Right lung (tissue), 5 donors: Measurements from ENCODE around the gene BACE1. TPM values are rescaled to one million over a fixed set of nuclear protein-coding genes. Genes with fewer than 3 reads are reported as not detected.
"Not testable (repeated sequence)": the region's sequence is repeated elsewhere in the genome, so short reads cannot be mapped to it uniquely, and the experiment has no call there.

ENCODE experiments used
- DNase-seq, 2 donors: peaks; one replicate each; pipeline ENCODE4 v3.0.0-alpha.2; 2013
- polyA plus RNA-seq, 5 donors: library from polyadenylated mRNA; unstranded; fragments of 120-200 nt; gene quantifications; one replicate each; pipeline versions ENCODE4 v1.2.1 to v1.2.3, GENCODE V29; 2013; ENCODE audit warnings: inconsistent platforms in 1 of 5, low replicate concordance in 1 of 5; ENCODE audit not compliant: insufficient read length in 5 of 5, insufficient read depth in 1 of 5

Gene BACE1
- polyA plus RNA-seq, 5 donors: 41.7 to 52.5 (median 45.9) TPM

DNA sequence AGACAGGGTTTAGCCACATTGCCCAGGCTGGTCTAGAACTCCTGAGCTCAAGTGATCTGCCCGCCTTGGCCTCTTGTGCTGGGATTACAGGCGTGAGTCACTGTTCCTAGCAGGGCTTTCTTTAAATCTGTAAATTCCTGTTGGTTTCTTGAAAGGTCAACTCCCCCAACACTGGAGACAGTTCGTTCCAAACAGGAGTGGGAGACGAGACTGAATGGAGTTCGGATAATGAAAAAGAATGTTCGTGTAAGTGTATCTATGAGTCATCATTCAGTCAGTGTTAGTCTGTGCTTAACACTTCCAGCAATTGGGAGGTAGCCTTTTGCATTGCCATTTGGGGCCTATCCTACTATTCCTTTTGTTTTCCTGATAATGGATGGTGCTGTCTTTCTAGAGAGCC lies 34.9 kb downstream of the BACE1 start:
- DNase-seq: no peak

DNA sequence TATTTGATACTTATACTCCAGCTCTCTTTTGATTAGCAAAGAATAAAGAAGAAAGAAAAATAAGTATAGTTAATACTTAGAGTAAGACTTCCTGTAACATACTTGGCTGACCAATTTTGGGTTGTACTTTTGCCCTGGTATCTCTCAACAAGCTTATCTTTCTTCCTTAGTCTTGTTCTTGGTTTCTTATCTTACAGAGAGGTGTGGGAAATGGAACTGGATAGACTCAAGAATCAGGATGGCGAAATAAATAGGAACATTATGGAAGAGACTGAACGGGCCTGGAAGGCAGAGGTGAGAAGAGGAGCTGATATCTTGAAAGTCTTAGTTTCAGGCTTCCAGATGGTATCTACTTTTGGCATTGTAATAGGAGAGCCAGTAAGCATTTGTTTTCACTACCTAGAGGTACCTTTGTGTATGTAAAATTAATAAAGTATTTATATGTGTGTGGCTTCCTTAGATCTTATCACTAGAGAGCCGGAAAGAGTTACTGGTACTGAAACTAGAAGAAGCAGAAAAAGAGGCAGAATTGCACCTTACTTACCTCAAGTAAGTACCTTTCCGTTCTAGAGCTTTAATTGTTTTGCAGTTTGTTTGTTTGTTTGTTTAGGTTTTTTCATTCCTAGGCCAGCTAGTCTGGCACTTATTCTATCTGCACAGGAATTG lies 36.2 kb downstream of the BACE1 start:
- no peak for DNase-seq

DNA sequence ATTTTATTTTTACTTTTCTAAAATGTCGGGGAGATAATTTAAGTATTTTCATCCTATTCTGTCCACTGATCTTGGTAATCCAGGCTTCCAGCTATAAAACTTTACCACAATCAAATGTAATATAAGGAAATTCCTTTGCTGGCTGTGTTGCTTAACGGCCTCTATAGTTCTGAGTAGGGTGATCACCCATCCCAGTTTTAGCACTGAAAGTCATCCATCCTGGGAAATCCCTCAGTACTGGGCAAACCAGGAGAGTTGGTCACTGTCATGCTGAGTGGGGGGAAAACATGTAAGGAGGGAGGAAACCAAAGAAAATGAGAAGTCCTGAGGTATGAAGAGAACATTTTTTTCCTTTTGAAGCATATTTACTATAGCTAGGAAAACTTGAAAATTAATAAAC lies 37.7 kb downstream of the BACE1 start:
- DNase-seq: no peak

- DNase-seq: no peak
These were observed 42.3 kb downstream of the BACE1 start for GRCh38 chr11:117273550-117274289.

DNA sequence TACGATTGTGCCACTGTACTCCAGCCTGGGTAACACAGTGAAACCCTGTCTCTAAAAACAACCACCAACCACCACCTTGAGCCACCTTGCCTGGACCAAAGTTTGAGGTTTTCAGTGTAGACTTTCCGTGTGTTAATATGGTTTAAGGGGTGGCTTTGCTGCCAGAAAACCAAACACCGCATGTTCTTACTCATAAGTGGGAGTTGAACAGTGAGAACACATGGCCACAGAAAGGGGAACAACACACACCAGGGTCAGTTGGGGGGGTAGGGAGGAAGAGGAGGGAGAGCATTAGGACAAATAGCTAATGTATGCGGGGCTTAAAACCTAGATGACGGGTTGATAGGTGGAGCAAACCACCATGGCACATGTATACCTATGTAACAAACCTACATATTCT lies 43.9 kb downstream of the BACE1 start:
- DNase-seq: not testable (repeated sequence)

GRCh38 chr11:117271208-117271607 lies 44.8 kb downstream of the BACE1 start:
- DNase-seq: no peak

GRCh38 chr11:117269856-117270255 lies 46.2 kb downstream of the BACE1 start:
- no peak for DNase-seq

- DNase-seq: no peak
These were observed 50.3 kb downstream of the BACE1 start for GRCh38 chr11:117265745-117266144.

GRCh38 chr11:117264624-117265323 lies 51.3 kb downstream of the BACE1 start:
- not testable (repeated sequence) for DNase-seq

- DNase-seq: no peak
These were observed 56.6 kb downstream of the BACE1 start for GRCh38 chr11:117259417-117259816.

DNA sequence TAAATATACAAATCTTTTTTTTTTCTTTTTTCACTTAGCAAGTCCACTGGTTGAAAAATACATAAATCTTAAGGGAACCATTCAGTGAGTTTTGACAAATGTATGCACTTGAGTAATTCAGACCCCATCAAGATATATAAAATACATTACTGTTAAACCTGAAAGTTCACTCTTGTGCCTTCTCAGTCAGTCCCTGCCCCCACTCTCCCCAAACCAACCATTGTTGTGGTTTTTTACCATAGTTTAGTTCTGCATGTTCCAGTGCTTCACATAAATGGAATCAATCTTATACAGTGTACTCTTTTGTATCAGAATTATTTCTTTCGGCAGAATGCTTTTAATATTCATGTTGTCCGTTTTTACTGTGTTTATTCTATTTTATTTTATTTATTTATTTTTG lies 57.5 kb downstream of the BACE1 start:
- no peak for DNase-seq

DNA sequence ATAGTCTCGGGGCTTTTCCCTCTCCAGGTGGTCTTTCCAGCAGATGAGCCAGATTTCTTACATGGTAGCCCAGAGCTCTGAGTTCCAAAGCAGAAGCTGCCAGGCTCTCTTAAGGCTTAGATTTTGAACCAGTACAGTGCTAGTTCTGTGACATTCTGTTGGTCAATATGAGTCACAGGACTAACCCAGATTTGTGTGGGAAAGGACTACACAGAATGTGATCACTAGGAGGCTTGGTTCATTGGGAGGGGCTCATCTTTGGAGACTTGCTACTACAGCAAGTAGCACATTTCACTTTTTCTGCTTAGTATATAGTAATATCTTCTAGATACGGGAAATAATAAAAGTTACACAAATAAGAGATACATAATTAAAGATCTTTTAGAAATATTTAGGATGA lies 59.5 kb downstream of the BACE1 start:
- no peak for DNase-seq

DNA sequence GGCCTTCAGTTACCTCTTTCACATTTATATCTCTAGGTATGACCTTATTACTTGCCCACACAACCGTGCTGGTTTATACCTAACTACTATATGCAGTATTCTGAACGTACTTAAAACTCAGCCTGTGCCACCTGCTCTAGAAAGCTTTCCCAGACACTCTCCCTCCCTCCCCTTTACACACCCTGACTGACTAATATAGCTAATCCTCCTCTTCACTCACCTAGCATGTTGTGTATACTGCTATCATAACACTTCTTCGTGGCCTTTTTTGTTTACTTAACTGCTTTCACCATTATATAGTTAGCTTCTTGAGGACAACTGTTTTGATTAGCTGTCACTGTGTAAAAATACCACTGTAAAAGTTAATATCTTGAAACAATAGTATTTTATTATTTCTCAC lies 60.1 kb downstream of the BACE1 start:
- no peak for DNase-seq

- DNase-seq: no peak
These were observed 64.5 kb downstream of the BACE1 start for GRCh38 chr11:117251506-117251905.

DNA sequence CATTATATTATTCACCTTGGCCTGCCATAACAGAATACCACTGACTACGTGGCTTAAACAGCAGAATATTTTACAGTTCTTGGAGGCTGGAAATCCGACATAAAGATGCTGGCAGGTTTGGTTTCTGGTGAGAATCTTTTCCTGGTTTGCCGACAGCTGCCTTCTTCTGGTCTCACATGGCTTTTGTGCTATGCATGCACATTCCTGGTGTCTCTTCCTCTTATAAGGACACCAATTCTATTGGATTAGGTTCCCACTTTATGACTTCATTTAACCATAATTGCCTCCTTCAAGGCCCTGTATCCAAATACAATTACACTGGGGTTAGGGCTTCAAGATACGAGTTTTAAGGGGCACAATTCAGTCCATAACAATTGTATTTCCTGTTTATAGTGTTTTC lies 66.5 kb downstream of the BACE1 start:
- DNase-seq: no peak

DNA sequence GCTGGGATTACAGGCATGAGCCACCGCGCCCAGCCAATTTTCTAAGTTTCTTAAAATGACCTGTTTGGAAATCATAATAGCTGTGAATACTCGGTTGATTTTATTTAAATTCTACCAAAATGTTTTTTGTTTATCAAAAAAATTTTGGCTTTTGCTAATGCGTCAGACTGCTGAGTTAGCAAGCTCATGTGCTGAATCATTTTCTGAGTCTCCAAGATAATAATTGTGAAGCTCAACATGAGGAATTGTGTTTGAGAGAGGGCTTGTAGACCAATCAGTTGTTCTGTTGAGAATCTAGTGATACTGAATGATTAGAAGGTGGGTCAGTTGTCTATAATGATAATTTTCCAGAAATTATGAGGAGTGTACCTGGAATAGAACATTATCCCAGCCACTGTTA lies 67.7 kb downstream of the BACE1 start:
- DNase-seq: no peak

- no peak for DNase-seq
These were observed 76.8 kb downstream of the BACE1 start for GRCh38 chr11:117239295-117239694.

DNA sequence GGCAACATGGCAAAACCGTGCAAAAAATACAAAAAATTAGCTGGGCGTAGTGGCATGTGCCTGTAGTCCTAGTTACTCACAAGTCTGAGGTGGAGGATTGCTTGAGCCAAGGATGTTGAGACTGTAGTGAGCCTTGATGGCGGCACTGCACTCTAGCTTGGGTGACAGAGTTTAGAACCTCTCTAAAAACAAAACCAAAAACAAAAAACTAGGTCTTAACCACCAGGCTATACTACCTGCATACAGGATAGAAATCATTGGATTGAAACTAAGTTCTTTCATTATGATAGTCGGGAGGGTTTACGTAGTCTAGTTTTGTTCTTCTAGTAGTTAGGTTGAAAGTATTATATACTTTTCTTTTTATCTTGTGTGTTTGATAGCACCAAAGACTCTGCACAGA lies 77.8 kb downstream of the BACE1 start:
- DNase-seq: no peak

Other genes with a start within 250 kb of the BACE1 start
- 10 to 100 TPM; 25.9 to 41.9 (median 29.5) TPM for gene SIK3, start 217.8 kb downstream of the BACE1 start, polyA plus RNA-seq
- 10 to 100 TPM; 48.3 to 70.6 (median 65.0) TPM for gene PAFAH1B2, start 172.0 kb downstream of the BACE1 start, polyA plus RNA-seq
- gene SIDT2, start 137.5 kb downstream of the BACE1 start, polyA plus RNA-seq: 10 to 100 TPM; 22.5 to 36.4 (median 29.8) TPM
- gene TAGLN, start 116.9 kb downstream of the BACE1 start, polyA plus RNA-seq: 100 to 1,000 TPM in 4 of 5 donors, 10 to 100 TPM in 1; 82.1 to 304 (median 177) TPM
- gene PCSK7, start 84.2 kb downstream of the BACE1 start, polyA plus RNA-seq: 10 to 100 TPM; 19.5 to 29.0 (median 25.7) TPM
- gene RNF214, start 83.6 kb downstream of the BACE1 start, polyA plus RNA-seq: 10 to 100 TPM; 24.7 to 33.7 (median 31.1) TPM
- gene BACE1-AS, start 24.9 kb downstream of the BACE1 start, polyA plus RNA-seq: 10 to 100 TPM; 18.9 to 23.1 (median 21.6) TPM
- gene CEP164, start 11.6 kb upstream of the BACE1 start, polyA plus RNA-seq: 10 to 100 TPM; 30.9 to 37.3 (median 32.9) TPM